HG02870 (cell line): ENCODE data around the gene FANCC.

Experiments used
- ATAC-seq: cut with Tn5 transposase; IDR thresholded peaks from one replicate; pipeline ENCODE4 v1.9.1; 2021; ENCODE audit warnings: mild to moderate bottlenecking, moderate library complexity; ENCODE audit not compliant: unreplicated experiment

FANCC gene

DNA sequence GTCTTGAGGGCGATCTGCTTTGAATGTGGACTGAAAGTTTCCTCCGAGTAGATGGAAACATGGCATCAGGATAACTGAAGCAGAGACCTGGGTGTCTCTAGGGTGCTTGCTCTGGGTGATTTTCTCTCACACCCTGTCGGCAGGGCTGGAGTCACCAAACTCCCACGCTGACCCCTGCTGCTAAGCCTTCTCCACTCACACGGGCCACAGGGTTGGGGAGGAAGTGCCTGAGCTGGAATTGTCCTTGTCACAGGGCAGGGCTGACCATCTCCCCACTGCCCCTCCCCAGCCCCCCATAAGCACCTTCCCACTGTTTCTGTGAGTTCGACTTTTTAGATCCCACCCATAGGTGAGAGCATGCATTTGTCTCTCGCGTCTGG is 212.9 kb downstream of the FANCC start:
- no peak for ATAC-seq

DNA sequence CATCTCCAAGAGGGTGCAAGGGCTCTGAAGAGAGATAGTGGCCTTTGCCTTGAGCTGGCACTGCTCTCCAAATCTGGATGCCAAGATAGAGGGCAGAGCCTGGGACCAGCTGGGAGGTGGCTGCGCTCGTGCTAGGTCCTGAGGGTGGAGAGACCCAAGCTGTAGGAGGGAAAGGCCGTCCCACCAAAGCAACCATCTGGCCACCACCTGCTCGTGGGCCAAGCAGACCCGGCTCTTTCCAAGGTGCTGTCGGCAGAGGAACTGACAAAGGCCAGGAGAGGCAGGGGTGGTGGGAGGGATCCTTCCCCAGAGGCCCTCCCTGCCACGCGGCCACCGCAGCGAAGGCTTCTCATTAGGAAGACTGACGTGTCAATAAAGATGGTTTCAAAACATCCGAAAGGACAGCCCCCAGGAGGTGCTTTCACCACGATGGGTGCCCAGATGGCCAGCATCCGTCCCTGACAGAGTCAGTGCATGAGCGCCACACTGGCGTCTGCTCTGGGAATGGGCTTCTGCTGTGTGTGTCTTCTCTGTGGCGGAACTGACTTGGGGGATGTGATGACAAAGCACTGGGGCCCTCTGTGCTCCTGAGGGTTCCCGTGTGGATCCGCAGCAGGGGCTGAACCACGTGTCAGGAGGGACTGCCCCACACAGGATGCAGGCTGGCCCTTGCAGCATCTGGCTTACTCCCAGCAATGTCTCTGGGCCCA is 213.5 kb downstream of the FANCC start:
- no peak for ATAC-seq

DNA sequence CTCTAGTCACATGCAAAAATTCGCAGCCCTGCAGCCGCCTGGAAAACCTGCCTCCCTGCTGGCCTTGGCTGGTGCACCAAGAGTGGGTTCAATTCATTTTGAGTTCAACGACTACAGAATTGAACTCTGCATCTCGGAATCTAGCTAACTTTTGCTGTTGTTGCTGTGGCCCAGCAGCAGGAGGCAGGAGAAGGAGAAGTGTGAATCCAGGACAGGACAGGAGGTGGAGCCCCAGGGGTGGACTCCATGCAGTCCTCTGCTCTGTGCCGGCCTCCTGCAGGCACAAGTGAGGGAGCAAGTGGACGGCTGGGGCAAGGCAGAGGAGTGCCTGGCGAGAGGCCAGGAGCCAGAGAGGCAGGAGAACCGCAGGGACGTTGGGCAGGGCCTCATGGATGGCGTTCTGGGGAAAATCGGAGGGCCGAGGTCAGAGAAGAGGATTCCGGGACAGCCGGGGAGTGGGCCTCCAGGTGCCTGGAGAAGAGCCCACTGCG is 214.2 kb downstream of the FANCC start:
- ATAC-seq: no peak

DNA sequence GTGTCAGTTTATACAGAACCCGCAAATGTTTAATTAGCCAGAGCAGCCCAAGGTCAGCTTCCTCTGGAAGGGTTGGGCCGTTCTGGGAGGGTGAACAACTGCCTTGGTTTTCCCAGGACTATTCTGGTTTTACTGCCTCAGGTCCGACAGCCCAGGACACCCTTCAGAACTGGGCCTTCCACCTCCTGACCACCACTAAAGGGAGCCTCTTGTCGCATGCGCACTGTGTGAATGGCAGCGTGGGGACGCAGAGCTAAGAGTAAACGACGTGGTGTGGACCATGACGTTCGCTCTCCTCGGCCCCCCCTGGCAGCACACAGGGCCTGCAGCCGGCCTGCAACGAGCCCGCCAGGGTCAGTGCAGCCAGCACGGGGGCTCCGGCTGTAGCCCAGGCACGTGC is 214.9 kb downstream of the FANCC start:
- ATAC-seq: no peak

DNA sequence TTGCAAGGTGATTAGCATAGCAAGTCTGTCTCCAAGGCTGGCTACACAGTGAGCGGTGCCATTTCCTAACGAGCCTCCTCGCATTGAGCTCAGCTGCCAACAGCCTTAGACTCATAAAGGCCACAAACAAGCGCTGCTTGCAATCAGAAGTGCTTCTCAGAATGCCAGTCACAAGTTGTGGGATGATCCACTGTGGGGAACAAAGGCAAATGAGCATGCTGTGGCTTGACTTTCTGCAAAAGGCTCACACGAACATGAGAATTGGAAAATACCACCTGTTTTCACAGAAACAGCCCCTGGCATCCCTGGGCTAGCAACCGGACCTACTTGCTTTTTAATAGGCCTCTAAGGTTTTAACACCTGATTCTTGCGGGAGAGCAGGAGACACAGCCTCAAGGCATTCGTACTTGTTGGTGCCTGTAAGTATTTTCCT is 215.5 kb downstream of the FANCC start:
- ATAC-seq: no peak

DNA sequence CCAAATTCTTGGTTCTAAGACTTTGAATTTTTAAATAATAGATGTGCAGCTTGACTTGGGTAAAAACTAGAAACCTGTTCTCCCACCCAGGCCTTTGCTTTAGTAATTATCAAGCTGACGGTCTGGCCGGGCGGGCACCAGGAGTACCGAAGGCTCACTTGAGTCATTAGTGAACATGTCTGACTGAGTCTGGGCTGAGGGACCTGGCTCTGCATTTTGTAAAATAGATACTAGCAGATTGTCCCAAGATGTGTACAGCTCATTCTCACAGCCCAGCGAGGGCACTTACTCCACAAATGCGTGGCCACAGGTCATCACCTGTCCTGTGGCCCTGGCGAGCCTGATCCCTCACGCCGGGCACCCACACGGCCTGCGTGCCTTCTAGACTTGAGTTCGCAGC is 216.2 kb downstream of the FANCC start:
- ATAC-seq: no peak

DNA sequence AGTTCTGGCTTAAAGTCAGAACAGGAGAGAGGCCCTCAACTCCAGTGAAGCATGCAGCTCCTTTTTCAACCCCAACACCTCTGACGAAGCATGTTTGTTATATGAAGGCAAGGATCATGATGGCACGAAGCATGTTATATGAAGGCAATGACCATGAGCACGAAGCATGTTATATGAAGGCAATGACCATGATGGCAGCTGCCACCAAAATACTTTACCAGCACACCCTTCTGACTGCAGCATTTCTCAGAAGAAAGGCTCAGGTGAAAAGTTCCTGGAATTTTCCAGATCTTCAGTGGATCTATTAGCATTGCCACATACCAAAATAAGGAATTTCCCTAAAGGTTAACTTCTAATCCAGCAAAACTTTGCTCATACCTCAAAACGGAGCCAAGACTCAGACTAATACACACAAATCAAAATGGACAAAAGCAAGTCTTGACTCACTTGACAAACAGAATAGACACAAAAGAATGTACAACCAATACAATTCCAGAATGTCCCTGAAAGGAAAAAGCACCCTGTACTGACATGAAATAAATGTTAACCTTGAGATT is 217.4 kb downstream of the FANCC start:
- no peak for ATAC-seq

DNA sequence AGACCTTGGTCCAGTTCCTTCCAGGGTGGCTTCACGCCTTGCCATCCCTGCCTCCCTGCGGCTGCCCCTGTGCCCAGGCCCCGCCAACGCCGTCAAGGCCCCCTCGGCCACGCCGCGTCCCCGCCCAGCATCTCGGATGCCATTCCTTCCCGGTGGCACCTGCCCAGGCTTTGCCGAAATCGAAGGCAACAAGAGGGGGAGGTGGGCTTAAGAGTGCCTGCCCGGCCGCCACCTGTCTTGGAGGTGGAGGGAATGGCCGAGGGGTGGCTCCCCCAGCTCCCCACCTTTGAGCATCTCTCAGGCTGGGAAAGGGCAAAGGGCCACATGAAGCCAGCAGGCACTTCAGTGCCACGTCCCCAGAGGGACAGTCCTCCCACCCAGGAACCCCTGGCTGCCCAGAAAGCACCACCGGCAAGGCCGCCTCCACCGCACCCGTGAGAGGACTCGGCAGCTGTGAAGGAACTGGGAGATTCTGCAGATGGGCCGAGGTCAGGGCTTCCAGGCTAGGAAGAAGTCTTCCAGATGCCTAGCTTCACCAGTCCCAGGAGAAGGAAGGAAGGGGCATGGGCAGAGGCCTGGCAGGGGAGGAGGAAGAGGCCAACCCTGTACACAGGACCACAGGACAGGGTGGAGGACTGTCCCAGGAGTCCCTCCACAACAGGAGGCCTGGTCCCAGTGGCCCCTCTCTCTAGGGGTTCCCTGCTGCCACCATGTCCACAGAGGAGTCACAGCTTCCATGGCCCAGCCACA is 218.0 kb downstream of the FANCC start:
- ATAC-seq: no peak

DNA sequence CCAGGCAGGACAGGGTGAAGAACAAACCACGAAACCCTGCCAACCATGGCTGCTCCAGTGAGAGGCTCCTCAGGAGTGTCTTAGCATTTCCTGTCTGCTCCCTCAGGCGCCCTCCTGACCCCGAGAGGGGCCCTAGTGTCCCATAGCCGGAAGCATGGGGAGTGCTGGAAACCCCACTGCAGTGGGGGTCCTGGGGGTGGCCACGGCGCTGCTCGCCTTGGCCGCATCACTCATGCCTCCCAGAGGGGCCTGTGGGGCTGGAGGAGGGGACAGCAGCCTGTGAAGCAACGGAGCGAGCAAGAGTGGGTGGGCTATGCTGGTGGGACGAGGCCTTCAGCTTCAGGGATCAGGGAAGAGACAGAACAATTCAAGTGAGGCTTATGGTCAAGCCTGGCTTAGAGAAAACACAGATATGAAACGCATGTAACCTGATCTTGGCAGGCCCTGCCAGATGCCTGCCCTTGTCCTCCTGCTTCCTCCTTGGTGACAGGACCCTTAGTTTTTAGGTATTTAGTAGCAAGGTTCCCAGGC is 219.1 kb downstream of the FANCC start:
- no peak for ATAC-seq

DNA sequence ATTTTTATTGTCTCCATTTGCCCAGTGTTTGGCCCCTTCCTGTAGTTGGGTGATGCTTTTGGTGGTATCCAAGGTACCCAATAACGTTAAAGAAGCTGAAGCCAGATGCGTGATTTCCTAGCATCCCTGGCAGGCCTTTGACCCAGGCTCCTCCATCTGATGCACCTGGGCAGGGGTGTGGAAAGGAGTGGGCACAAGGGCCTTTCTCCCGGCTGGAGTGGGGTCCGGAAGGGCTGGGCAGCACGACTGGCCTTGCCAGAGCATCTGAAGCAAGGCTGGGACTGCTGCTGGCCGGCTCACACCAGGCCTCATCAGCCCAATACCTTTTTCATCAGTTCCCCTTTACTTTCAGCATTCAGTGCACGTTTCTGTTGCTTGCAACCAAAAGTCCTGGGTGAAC is 220.2 kb downstream of the FANCC start:
- no peak for ATAC-seq

DNA sequence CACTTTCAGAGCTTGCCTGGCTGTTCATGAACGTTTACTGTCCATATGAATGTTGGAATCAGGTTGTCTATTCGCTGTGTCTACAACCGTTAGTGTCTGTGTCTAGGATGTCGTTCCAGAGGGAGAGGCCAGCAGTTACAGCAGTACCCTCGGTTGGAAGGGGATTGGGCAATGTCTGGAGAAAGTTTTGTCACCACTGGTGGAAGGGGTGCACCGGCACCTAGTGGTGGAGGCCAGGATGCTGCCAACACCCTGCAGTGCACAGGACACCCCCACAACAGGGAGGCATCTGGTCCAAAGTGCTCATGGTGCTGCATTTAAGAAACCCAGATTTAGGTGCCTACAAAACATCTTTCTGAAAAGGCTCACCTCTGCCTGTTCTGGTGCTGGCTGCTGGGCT is 220.7 kb downstream of the FANCC start:
- ATAC-seq: no peak

DNA sequence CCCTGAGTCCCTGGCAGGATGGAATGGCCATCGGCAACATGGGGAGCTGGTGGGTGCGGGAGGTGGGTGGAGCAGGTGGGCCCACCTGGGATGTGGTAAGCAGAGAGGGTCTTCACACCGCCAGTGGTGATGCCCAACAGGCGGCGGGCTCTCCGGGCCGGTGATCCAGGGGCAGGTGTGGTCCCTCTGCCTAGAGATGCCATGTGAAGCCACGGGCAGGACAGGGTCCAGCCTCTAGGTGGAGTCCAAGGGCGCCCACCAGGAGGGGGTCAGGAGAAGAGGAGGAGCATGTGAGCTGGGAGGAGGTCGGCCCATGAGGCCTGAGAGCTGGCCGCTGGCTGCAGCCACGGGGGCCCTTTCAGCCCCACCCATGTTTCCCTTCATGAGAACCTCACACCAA is 221.1 kb downstream of the FANCC start:
- ATAC-seq: no peak

DNA sequence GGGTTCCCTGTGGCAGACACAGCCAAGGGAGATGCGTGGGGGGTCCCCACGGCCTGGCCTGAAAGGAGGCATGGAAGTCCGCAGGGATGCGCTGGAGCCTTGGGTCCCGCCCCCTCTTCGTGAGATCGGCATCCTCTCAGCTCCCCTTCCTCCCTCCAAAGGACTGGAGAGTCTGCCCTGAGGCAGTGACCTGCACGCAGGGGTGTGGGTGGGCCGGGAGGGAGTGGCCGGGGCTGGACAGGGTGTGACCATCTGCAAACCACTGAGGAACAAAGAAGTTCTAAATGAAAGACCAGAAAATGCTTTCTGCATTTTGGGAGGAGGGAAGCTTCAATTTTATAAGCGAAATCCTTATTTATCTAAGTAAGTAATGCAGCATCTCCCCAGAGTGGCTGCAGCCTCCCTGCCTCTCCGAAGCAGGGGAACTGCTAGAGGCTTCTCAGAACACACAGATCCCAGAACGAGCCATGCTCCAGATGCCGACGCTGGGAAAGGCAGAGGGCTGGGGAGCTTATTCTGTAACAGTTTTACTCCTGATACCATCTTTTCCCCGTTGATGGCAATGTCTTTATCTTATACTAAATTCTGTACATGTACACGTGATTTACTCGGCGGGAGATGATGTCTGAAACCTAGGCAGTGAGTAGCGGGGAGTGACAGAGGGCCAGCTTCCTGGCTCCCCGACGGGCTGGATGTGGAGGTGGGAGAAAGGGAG is 221.7 kb downstream of the FANCC start:
- ATAC-seq: no peak

DNA sequence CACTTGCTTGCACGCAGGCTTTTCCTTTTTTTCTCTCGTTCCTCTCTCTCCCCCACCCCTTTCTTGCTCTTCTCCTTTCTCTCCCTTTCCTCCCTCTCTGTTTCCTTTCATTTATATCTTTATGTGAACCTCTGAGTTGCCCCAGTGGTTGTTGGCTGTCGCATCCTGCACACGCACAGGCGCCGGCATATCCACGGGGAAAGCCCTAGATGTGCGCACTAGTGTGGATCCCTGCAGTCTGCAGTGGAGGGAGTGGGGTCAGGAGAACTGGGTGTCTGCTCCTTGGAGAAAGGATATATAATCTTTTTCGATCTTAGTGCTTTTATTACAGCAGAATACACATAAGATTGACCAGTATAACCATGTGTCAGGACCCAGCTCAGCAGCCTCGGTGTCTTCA is 223.5 kb downstream of the FANCC start:
- no peak for ATAC-seq

DNA sequence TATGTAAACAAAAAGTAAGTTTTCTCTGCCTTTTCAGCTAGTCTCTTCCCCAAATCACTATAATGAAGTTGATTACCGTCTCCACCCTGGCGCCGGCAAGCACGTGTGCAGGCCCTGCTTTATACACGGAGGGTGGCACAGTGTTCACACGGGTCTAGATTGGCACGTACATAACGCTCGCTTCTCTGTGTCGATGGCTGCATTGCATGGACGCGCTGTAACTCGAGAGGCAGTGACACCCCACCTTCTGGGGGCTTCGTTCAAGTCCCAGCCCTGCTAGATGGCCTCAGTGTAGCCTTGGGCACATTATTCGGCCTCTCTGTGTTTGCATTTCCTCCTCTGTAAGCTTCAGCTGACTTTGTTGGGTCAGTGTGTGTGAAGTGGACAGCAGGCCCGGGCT is 223.9 kb downstream of the FANCC start:
- ATAC-seq: no peak

DNA sequence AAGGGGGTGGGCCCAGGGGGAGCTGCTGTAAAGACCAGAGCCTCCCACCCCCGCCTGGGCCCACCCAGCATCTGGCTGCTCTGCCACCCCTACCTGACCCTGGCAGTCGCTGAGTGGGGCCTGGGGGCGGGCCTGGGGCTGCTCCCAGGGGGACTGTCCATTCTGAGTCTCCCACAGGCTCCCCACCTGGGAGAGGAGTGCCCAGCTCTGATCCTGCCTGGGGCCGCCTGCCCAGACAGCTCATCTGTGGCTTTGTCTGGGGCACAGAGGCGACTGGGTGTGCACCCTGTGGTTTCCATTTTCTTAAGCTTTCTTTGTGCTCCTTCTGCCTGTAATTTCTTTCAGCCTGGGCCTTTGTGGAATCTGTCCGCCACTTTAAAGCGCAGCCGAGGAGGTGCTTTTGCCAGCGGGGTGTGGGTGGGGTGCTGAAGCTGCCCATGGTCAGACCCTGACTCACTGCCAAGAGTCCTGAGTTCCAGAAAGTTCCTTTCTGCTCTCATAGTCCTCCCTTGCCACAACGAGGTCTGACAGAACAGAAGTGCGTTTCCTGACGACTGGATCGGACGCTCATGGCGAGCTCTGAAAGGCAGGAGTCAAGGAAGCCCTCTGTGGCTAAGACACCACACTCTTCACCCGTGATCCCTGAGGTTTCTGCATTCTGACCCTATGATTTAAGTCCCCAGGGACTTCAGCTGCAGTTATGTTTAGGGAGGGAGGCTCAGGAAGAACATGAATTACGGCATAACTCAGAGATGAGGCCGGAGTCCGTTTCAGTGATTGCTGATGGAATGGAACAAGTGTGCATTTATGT is 225.0 kb downstream of the FANCC start:
- ATAC-seq: no peak

DNA sequence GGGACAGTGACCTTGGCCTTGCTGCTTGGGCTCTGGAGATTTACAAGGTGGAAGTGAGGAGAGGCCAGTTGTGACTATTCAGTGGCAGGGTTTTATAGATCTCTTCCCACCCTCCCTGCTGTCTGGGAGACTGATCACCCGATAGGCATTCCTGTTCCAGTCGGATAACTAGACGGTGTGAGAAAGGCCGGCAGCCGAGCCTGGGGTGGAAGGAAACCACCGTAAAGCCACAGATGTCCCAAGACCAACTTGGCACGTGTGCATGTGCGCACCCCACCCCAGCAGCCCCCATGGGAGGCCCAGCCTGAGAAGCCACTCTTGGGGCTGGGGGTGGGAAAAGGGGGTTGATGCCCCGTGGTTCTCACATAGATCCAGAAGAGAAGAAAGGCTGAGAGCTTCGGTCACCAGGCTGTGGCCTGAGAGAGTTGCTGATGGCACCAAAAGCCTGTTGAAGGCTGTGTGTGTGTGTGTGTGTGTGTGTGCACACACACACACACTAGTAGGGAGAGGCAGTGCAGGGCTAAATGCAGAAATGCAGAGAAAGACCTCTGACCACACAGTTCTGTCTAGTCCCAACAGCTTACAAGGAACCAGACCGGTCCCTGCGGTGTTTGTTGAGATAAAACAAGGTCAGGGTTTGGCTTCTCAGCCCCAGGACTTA is 225.8 kb downstream of the FANCC start:
- no peak for ATAC-seq

DNA sequence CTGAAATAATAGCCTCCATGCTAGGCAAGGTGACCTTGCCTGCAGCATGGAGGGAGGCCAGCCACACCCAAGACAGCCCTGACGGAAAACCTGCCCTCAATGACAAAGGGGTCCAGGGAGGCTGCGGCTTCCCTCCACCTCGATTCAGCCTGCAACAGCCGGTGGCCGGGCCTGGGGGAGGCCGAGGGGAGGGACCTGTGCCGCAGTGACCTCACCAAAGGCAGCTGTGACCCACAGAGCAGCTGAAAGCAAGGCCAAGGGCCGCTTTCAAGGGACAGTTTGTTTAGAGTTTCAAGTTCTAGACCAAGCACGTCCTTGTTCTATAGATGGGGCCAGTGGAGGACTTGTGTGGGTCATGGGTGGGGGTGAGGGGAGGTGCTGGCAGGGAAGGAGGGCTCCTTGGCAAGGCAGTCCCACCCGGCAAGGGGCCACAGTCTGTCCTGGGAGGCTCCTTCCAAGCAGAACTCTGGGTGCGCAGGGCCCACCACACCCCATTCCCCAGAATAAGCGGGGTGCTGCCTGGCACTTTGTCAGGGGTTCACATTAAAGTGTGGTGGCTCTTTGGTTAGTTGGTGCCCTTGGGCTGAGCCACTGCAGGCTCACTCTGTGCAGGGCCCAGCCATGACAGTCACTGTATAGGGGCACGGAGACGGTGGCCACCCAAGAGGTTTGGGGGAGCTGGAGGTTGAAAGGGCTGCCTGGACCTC is 226.5 kb downstream of the FANCC start:
- ATAC-seq: no peak
